ENCODE data around the gene CHRNA1.

CHRNA1 gene

DNA sequence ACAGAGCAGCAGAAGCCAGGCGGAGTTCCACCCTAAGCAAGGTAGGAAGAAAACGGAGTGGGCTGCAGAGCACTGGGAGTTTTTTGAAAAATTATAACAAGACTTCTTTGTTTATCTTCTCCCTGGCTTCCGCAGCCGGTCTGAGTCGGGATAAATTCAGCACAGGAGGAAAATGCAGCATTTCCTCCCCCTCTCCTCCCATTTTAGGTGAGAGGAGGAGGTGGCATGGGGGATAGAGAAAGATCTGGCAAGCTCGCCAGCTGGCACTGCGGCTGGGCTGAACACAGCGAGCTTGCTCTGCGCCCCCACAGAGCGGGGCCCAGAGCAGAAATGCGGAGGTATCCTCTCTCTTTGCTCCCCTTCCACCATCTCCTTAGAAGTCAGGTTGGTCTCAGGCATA lies 17.7 kb upstream of the CHRNA1 start:
- DNase-seq (ENCODE audit: low read depth in 2 of 2), result no peak

GRCh38 chr2:174781298-174781697 lies 17.0 kb upstream of the CHRNA1 start:
- no peak for DNase-seq (ENCODE audit: low read depth in 2 of 2)

GRCh38 chr2:174780856-174781255 lies 16.6 kb upstream of the CHRNA1 start:
- no peak for DNase-seq (ENCODE audit: low read depth in 2 of 2)

- no peak for DNase-seq (ENCODE audit: low read depth in 2 of 2)
Measured at GRCh38 chr2:174780191-174780840, 16.0 kb upstream of the CHRNA1 start.

- no peak for DNase-seq (ENCODE audit: low read depth in 2 of 2)
Measured at GRCh38 chr2:174779361-174779928, 15.2 kb upstream of the CHRNA1 start.

DNA sequence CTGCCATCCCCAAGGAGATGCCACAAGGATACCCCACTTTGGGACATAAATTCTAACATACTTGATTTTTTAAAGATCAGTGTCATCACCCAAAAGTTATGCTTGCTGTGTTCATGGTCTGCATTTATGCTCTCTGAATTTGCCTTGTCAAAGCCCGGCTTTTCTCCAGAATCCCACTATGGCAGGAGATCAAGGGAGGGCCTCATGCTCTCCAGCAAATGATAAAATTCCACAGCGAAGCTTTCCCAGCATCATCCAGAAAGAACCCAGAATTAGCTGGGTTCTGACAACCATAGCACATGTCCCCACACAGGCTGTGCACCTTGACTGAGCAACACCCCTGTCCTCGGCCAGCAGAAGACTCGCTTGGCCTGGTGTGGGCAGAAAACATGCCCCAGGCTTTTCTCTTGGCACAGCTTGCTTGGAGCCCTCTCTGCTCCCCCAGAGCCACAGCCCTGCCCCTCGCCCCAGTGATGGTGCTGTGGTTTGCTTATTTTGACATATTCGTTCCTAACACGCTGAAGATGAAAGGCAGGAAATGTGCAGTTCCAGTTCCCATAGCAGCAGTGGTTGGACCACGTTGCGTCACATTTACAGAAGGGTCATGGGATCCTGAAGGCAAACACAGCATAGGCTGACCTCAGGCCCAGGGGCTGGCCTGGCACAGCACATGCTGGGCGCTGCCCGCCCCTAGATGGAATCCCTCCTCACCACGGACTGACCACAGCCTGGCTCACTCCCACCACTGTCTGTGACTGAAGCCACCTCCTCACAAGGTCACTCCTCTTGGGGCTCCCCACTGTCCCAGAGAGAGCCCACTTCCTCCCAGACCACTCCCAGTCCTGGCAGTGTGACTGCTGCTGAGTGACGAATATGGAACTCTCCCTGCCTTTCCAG lies 14.1 kb upstream of the CHRNA1 start:
- DNase-seq (ENCODE audit: low read depth in 2 of 2), result peak; percentile 43 to 46

- no peak for DNase-seq (ENCODE audit: low read depth in 2 of 2)
Measured at GRCh38 chr2:174777347-174778084, 13.2 kb upstream of the CHRNA1 start.

- DNase-seq (ENCODE audit: low read depth in 2 of 2), result no peak
Measured at GRCh38 chr2:174776675-174777074, 12.4 kb upstream of the CHRNA1 start.

DNA sequence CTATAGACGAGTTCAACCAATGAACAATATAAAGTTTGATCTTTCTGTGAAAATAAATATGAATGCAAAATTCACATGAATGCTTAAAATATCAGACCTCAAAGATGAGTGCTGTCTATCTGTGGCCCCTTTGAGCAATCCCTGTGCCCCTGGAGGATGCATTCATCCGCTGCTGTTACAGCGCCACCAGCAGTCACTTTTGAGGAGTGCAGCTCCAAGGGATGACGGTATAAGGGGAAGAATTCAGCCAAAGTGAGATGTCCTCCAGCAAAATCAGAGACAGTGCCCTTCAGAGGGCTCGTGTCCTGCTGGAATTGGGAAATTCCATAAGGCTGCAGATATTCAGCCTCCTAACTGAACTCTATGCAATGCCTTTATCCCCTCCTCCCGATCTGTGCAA lies 12.0 kb upstream of the CHRNA1 start:
- no peak for DNase-seq (ENCODE audit: low read depth in 2 of 2)

GRCh38 chr2:174775571-174775980 lies 11.3 kb upstream of the CHRNA1 start:
- DNase-seq (ENCODE audit: low read depth in 2 of 2), result no peak

GRCh38 chr2:174774886-174775285 lies 10.6 kb upstream of the CHRNA1 start:
- DNase-seq (ENCODE audit: low read depth in 2 of 2), result no peak

- DNase-seq (ENCODE audit: low read depth in 2 of 2), result no peak
Measured at GRCh38 chr2:174773215-174773614, 8.9 kb upstream of the CHRNA1 start.

- no peak for DNase-seq (ENCODE audit: low read depth in 2 of 2)
Measured at GRCh38 chr2:174772472-174772801, 8.2 kb upstream of the CHRNA1 start.

- DNase-seq (ENCODE audit: low read depth in 2 of 2), result no peak
Measured at GRCh38 chr2:174771631-174772471, 7.6 kb upstream of the CHRNA1 start.

GRCh38 chr2:174771136-174771535 lies 6.9 kb upstream of the CHRNA1 start:
- DNase-seq (ENCODE audit: low read depth in 2 of 2), result no peak

DNA sequence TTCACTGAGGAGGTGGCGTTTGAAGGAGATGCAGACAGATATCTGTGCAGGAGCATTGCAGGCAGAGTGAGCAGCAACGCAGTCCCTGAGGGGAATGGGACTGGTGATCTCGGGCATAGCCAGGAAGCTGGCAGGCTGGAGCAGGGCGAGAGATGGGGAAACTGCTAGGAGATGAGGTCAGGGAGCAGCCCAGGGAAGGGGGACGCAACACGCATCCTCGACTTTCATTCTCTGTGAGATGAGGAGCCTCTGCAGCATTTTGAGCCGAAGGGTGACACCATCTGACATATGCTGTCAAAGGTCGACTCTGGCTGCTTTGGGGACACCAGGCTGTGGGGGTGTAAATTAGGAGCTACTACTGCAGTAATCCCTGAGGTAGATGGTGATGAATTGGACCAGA lies 4.3 kb upstream of the CHRNA1 start:
- DNase-seq (ENCODE audit: low read depth in 2 of 2), result no peak

- no peak for DNase-seq (ENCODE audit: low read depth in 2 of 2)
Measured at GRCh38 chr2:174766271-174766670, 2.0 kb upstream of the CHRNA1 start.

- DNase-seq (ENCODE audit: low read depth in 2 of 2), result no peak
Measured at GRCh38 chr2:174765576-174765975, 1.3 kb upstream of the CHRNA1 start.

- no peak for DNase-seq (ENCODE audit: low read depth in 2 of 2)
Measured at GRCh38 chr2:174763780-174764179, 492 bp downstream of the CHRNA1 start.

- no peak for DNase-seq (ENCODE audit: low read depth in 2 of 2)
Measured at GRCh38 chr2:174762464-174762863, 1.8 kb downstream of the CHRNA1 start.

- no peak for DNase-seq (ENCODE audit: low read depth in 2 of 2)
Measured at GRCh38 chr2:174761837-174762236, 2.4 kb downstream of the CHRNA1 start.
